ENCODE measurements around the gene COL4A3. TPM values are rescaled to one million over a fixed set of nuclear protein-coding genes. Genes with fewer than 3 reads are reported as not detected.

The COL4A3 gene
- total RNA-seq, 3 donors from 2014 or later: 0.16 to 0.36 (median 0.32) TPM

DNA sequence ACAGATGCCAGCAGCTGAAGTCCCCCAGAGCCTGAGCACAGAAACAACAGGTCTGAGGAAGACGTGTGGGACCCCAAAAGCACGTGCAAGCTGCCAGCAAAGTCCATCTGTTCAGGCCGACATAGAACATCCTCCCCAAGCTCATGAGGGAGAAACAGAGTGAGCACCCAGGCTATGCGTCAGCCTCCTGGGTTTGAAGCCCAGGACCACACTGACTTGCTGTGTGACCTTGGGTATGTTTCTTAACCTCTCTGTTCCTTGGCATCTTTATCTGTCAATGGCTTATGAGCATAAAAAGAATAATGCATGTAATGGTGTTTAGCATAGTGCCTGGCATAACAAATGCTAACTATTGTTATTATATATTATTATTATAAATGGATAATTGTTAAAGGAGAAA, 40.7 kb upstream of the COL4A3 start:
- intact Hi-C loops (cut with DNase I, micrococcal nuclease): no loop called here
- Histone ChIP-seq H3K4me3 (no peak overlapping the region), H3K9me3 (no peaks in the 10 kb centered on the region), H3K36me3 (ENCODE audit: low read depth) (no peaks in the 10 kb centered on the region), H3K4me1 (ENCODE audit: low read depth) (no peaks in the 10 kb centered on the region)
- no peak for DNase-seq
- no peak for ATAC-seq
- TF ChIP-seq, protein P1, sequence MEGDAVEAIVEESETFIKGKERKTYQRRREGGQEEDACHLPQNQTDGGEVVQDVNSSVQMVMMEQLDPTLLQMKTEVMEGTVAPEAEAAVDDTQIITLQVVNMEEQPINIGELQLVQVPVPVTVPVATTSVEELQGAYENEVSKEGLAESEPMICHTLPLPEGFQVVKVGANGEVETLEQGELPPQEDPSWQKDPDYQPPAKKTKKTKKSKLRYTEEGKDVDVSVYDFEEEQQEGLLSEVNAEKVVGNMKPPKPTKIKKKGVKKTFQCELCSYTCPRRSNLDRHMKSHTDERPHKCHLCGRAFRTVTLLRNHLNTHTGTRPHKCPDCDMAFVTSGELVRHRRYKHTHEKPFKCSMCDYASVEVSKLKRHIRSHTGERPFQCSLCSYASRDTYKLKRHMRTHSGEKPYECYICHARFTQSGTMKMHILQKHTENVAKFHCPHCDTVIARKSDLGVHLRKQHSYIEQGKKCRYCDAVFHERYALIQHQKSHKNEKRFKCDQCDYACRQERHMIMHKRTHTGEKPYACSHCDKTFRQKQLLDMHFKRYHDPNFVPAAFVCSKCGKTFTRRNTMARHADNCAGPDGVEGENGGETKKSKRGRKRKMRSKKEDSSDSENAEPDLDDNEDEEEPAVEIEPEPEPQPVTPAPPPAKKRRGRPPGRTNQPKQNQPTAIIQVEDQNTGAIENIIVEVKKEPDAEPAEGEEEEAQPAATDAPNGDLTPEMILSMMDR (IDR thresholded peaks at IDR 0.05): no peak

DNA sequence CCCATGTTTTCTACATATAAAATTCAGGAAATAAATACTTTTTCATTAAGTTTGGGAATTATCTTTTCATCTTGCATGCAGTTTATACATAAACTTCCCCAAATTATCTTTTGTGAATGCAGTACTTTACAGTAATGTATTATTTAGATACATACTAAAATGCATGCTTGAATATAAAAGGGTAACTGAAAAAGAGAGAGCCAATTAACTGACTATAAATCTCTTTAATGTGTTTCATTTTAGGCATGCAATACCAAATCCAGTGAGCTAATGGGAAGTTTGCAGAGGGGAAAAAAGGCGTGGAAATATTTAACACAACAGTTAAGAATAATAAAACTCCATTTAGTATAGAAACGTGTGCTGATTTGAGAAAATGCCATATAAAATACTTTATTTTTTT, 39.6 kb upstream of the COL4A3 start:
- intact Hi-C loops (cut with DNase I, micrococcal nuclease): no loop called here
- no peak overlapping the region for H3K4me3 ChIP-seq
- ATAC-seq (no peak), DNase-seq (no peak)
- no peaks in the 10 kb centered on the region for H3K4me1 ChIP-seq (ENCODE audit: low read depth)
- TF ChIP-seq, protein P1 (IDR thresholded peaks at IDR 0.05): no peak
- no peaks in the 10 kb centered on the region for H3K9me3 ChIP-seq
- H3K36me3 ChIP-seq (ENCODE audit: low read depth): no peaks in the 10 kb centered on the region

DNA sequence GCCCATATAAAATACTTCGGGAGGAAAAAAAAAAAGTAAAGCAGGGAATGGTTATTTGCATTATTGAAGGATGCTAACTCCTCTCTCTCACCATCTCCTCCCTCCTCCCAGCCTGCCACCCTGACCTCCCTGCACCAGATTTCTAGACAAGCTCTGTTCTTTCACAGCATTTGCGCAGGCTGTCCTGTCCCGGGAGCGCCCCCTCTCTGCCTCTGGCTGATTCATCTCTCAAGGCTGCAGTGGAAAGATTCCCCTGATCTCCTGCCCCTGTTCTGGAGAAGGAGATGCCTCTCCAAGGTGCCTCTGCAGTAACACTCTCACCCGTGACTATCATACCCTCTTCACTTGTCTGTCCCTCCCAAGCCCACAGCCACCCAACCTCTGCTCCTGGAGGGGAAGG, 38.9 kb upstream of the COL4A3 start:
- no peaks in the 10 kb centered on the region for H3K4me1 ChIP-seq (ENCODE audit: low read depth)
- TF ChIP-seq, protein P1 (IDR thresholded peaks at IDR 0.05): no peak
- no peaks in the 10 kb centered on the region for H3K36me3 ChIP-seq (ENCODE audit: low read depth)
- intact Hi-C loops (cut with DNase I, micrococcal nuclease): no loop called here
- H3K9me3 ChIP-seq: no peaks in the 10 kb centered on the region
- no peak overlapping the region for H3K4me3 ChIP-seq
- ATAC-seq (no peak), DNase-seq (no peak)

DNA sequence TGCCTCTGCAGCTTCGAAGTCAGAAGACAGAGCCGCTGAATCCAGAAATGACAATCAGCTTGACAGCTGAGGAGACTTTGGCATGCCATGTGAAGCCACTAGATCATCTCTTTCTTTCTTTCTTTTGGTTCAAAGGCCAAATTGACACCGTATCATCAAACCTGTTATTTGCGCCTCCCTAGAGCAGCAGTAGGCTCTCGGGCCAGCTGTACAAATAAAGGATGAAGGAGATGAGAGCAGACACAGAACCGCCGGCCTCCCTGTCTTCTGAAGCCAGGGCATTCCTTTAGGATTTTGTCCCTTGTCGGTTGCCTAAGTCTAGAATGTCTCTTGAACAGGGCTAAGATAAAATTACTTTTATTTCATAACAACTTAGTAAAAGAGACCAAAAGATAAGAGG, 37.2 kb upstream of the COL4A3 start:
- no peaks in the 10 kb centered on the region for H3K4me1 ChIP-seq (ENCODE audit: low read depth)
- intact Hi-C loops (cut with DNase I, micrococcal nuclease): no loop called here
- no peaks in the 10 kb centered on the region for H3K36me3 ChIP-seq (ENCODE audit: low read depth)
- DNase-seq (no peak), ATAC-seq (no peak)
- TF ChIP-seq, protein P1 (IDR thresholded peaks at IDR 0.05): no peak
- no peaks in the 10 kb centered on the region for H3K9me3 ChIP-seq
- no peak overlapping the region for H3K4me3 ChIP-seq

DNA sequence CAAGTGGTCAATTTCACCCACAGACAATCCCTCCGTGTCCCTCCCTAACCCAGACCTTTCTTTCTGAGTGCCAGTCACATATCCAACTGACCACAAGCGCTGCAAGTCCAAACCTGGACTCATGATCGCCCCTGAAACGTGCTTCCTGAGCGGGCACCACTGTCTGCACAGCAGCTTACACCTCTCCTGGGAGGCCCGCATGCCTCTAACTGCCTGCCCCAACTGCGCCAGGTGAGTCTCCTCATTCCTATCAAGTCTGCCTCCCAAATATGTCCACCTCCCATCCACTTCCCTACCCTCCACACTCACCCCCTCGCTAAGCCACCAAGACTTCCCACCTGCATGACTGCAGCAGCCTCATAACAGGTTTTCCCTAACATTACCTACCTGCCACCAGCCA, 33.8 kb upstream of the COL4A3 start:
- ATAC-seq: no peak
- Histone ChIP-seq H3K4me3 (no peak overlapping the region), H3K36me3 (ENCODE audit: low read depth) (no peaks in the 10 kb centered on the region), H3K4me1 (ENCODE audit: low read depth) (no peaks in the 10 kb centered on the region), H3K9me3 (no peaks in the 10 kb centered on the region)
- TF ChIP-seq, protein P1 (IDR thresholded peaks at IDR 0.05): no peak
- no peak for DNase-seq
- intact Hi-C loops (cut with DNase I, micrococcal nuclease): loop anchor here (1.0 to 5.0 kb wide), 2 partner anchors 107 to 108 kb away; no protein-coding TSS in a partner anchor

DNA sequence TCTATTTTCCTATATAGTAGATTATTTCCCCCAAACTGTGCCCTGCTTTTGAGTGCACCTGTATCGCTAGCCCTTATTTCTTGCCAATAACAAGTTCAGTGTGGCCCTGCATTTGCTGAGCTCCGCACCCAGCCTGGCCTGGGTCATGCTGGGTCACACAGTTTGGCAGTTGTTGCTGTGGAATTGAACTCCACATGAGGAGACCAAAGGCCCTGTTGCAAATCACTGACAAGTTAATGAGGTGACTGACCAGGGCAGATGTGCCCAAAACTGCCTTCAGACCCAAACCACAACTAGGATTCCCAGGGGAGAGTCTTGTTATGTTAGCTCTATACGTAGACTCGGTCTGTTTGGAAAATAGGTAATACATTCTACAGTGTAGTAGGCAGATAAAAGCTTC, 31.4 kb upstream of the COL4A3 start:
- Histone ChIP-seq H3K4me1 (ENCODE audit: low read depth) (no peaks in the 10 kb centered on the region), H3K9me3 (no peaks in the 10 kb centered on the region), H3K36me3 (ENCODE audit: low read depth) (no peaks in the 10 kb centered on the region), H3K4me3 (no peak overlapping the region)
- no peak for ATAC-seq
- TF ChIP-seq, protein P1 (IDR thresholded peaks at IDR 0.05): no peak
- no peak for DNase-seq
- intact Hi-C loops (cut with DNase I, micrococcal nuclease): loop anchor here in 1 of 2 donors (5.0 kb wide), 1 partner anchor 104 kb away; no protein-coding TSS in a partner anchor

Data from mucosa of descending colon (tissue), 3 donors.